Measurements from ENCODE around the gene TTC32.
"Not testable (repeated sequence)": the region's sequence is repeated elsewhere in the genome, so short reads cannot be mapped to it uniquely, and the experiment has no call there.

The TTC32 gene

GRCh38 chr2:19899985-19900930 lies 1.5 kb downstream of the TTC32 start:
- DNase-seq = no peak

GRCh38 chr2:19898592-19899329 lies 3.0 kb downstream of the TTC32 start:
- DNase-seq = no peak

GRCh38 chr2:19897623-19898245 lies 4.0 kb downstream of the TTC32 start:
- no peak for DNase-seq

- DNase-seq = no peak
Observed at GRCh38 chr2:19895535-19895934, 6.2 kb downstream of the TTC32 start.

GRCh38 chr2:19894134-19894792 lies 7.5 kb downstream of the TTC32 start:
- no peak for DNase-seq

GRCh38 chr2:19893520-19894133 lies 8.2 kb downstream of the TTC32 start:
- no peak for DNase-seq

- DNase-seq = not testable (repeated sequence)
Observed at GRCh38 chr2:19891971-19892370, 9.8 kb downstream of the TTC32 start.

GRCh38 chr2:19890104-19890503 lies 11.7 kb downstream of the TTC32 start:
- DNase-seq = no peak

GRCh38 chr2:19888831-19889230 lies 13.0 kb downstream of the TTC32 start:
- DNase-seq = no peak

GRCh38 chr2:19887510-19887909 lies 14.3 kb downstream of the TTC32 start:
- DNase-seq = no peak

- DNase-seq = no peak
Observed at GRCh38 chr2:19886261-19886660, 15.5 kb downstream of the TTC32 start.

GRCh38 chr2:19885791-19886190 lies 16.0 kb downstream of the TTC32 start:
- no peak for DNase-seq

GRCh38 chr2:19883971-19884720 lies 17.6 kb downstream of the TTC32 start:
- no peak for DNase-seq

GRCh38 chr2:19883486-19883885 lies 18.3 kb downstream of the TTC32 start:
- no peak for DNase-seq

GRCh38 chr2:19882286-19882685 lies 19.5 kb downstream of the TTC32 start:
- no peak for DNase-seq

GRCh38 chr2:19881908-19882265 lies 19.9 kb downstream of the TTC32 start:
- DNase-seq = no peak

GRCh38 chr2:19881221-19881907 lies 20.4 kb downstream of the TTC32 start:
- DNase-seq = no peak

GRCh38 chr2:19880191-19880590 lies 21.6 kb downstream of the TTC32 start:
- DNase-seq = not testable (repeated sequence)

GRCh38 chr2:19879120-19879519 lies 22.7 kb downstream of the TTC32 start:
- no peak for DNase-seq
